ENCODE measurements around the gene MMAB.

DNA sequence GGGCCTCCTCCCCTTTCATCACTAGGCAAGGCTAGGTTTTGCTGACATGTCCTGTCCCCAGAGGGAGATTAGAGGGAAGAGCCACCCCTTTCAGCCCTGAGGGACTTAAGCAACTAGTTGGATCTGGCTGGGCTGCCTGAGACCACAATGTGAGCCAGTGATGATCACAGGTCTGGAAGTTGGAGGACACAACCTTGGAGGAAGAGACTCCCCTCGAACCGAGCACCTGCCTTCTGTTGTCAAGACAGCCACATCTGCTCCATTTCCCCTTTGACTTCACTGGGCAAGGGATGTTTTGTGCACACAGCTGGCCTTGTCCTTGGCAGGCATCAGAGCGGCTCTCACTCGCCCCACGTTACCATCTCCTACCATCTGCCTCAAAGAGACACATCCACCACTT, 31.7 kb upstream of the MMAB start:
- TF ChIP-seq CTCF (conservative IDR thresholded peaks at IDR 0.05; ENCODE audit: low read depth, low read length) = no peak
- no peak for TF ChIP-seq EZH2 (IDR thresholded peaks at IDR 0.05; ENCODE audit: low read length, unreplicated experiment)
- no peak for TF ChIP-seq EZH2phosphoT487 (IDR thresholded peaks at IDR 0.05; ENCODE audit: borderline replicate concordance, low read length)
